ENCODE measurements around the gene ITM2C.

Gene ITM2C

GRCh38 chr2:230895536-230896345 is 31.0 kb downstream of the ITM2C start:
- DNase-seq = no peak

- no peak for DNase-seq
Measured at GRCh38 chr2:230896346-230897115, 31.8 kb downstream of the ITM2C start.

DNA sequence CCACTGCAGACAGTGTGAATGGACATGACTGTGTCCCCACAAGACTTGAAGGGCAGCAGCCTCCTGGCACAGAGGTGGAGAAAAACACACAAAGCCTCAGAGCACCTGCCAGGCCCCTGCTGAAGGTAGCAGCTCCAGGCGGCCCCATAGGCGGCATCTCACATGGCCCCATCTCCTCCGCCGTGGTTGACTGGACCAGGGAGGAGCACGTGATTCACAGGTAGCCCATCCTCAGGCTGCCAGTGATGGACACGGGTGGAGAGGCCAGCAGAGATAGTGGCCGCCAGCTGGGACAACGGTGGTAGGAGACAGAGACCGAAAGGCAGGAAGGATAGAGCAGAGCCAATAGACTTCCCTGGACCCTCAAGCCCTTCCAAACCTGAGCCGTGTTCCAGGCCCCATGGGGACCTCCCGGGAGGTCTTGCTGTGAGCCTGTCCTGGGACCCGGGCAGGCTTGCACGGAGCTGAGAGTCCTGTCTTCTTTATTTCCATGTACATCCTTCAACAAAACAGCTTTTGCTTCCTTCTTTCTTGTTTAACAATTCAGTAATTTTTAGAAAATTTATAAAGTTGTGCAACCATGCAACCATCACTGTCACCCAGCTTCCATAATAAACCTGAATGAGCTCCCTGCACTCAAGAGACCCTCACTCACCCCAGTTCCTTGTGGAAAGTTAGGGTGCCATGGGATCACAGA is 33.4 kb downstream of the ITM2C start:
- DNase-seq = no peak

- DNase-seq = no peak
Measured at GRCh38 chr2:230898713-230899091, 34.0 kb downstream of the ITM2C start.

GRCh38 chr2:230899287-230899686 is 34.5 kb downstream of the ITM2C start:
- no peak for DNase-seq

DNA sequence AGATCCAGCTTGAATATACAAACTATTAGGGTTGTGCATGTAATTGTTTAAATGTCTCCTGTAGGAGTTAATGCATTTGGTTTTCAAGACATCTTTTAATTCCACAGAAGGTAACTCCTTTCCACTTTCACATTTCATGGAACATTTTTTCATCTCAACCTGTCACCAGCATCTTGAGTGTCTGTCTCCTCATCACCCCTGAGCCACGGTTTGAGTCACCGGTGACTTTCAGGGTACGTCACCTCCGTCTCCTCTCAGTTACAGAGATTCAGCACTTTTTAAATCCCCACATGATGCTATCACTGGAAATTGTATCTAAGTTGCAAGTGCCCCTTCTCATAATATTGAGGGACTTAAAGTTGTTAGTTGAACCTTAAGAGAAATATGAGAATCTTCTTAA is 35.0 kb downstream of the ITM2C start:
- no peak for DNase-seq

- no peak for DNase-seq
Measured at GRCh38 chr2:230900336-230900995, 35.7 kb downstream of the ITM2C start.

GRCh38 chr2:230901006-230901405 is 36.3 kb downstream of the ITM2C start:
- no peak for DNase-seq

- DNase-seq = no peak
Measured at GRCh38 chr2:230902180-230902899, 37.6 kb downstream of the ITM2C start.

- DNase-seq = no peak
Measured at GRCh38 chr2:230903231-230904150, 38.7 kb downstream of the ITM2C start.

DNA sequence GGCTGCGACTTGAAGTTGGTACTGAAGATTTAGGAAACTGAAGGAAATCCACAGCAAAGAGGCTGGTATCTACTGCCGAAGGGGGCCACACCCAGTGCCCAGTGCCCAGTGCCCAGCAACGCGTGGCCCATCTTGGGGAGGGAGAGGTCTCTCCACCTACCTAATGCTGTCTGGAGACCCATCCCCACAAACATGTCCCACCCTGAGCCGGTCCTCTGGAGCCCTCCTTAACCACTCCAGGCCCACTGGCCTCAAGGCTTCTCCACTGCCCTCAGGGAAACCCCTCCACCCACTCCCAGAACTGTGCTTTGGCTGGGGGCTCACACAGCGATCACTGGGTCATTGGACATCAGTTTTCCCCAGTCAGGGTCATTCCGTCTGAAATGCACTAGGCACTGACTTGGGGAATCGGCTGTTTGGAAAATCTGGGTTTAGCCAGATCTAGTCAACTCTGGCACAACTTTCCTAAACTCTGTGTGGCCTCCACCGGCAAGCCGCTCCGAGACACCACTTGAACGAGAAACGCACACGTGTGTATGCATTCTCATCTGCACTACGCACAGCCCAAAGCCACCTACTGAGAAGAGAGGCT is 40.2 kb downstream of the ITM2C start:
- DNase-seq = no peak

- no peak for DNase-seq
Measured at GRCh38 chr2:230905448-230906421, 41.0 kb downstream of the ITM2C start.

- no peak for DNase-seq
Measured at GRCh38 chr2:230906471-230907230, 41.9 kb downstream of the ITM2C start.

GRCh38 chr2:230907361-230908091 is 42.8 kb downstream of the ITM2C start:
- DNase-seq = no peak

DNA sequence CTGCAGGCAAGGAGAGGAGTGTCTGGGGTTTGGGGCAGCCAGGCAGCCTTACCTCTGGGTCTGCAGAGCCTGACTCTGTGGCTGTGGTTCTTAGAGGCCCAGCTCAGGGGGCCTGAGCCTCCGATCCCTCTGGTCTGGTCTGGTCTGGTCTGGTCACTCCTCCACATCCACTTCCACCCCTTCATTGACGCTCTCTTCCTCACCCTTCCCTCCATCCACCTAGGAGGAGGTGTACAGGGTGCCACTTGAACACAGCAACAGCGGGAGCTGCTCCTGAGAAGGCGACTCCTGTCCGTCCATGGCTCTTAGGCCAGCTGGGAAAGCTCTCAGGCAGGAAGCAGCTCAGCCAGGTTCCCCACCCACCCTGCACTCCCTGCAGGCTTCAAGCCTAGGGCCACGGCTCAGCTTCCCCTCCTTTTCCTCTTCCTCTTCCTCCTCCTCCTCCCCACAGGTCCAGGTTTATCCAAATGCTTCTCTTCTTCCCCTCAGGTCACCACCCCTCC is 43.4 kb downstream of the ITM2C start:
- no peak for DNase-seq

- DNase-seq = no peak
Measured at GRCh38 chr2:230908595-230909191, 44.0 kb downstream of the ITM2C start.

- no peak for DNase-seq
Measured at GRCh38 chr2:230909841-230910545, 45.3 kb downstream of the ITM2C start.
